ENCODE results near the gene DEAF1.

Gene DEAF1

GRCh38 chr11:721741-722345 is 26.8 kb upstream of the DEAF1 start:
- peak; percentile 21 for DNase-seq

GRCh38 chr11:721247-721740 is 26.3 kb upstream of the DEAF1 start:
- no peak for DNase-seq

DNA sequence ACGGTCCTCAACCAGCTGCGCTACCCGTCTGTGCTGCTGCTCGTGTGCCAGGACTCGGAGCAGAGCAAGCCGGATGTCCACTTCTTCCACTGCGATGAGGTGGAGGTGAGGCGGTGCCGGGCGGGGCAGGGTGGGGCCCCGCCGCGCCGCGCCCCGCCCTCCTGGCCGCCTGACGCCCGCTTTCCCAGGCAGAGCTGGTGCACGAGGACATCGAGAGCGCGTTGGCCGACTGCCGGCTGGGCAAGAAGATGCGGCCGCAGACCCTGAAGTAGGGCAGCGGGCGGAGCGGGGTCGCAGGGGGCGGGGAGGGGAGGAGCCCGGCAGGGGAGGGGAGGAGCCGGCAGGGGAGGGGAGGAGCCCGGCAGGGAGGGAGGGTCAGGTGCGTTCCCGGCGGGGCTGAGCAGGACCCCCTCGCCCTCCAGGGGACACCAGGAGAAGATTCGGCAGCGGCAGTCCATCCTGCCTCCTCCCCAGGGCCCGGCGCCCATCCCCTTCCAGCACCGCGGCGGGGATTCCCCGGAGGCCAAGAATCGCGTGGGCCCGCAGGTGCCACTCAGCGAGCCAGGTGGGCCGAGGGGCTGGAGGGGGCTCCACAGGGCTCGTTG is 25.7 kb upstream of the DEAF1 start:
- DNase-seq = no peak

DNA sequence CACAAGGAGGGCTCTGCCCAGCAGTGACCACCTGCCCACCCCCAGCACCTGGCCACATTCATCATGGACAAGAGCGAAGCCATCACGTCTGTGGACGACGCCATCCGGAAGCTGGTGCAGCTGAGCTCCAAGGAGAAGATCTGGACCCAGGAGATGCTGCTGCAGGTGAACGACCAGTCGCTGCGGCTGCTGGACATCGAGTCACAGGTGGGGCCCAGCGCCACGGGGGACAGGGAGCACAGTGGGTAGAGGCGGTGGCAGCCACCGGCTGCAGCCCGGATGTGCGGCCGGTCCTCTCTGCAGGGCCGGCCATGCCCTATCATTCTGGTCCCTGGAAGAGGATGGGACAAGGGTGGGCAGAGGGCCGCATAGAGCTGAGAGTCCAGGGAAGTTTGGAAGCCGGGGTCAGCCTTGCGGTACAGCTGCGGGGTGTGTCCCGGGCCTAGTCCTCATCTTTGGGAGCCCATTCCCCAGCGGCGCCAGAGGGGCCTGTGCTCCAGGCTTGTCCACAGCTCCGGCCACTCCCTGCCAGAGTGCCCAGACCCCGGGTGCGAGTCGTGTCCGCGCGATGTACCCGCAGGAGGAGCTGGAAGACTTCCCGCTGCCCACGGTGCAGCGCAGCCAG is 25.1 kb upstream of the DEAF1 start:
- no peak for DNase-seq

DNA sequence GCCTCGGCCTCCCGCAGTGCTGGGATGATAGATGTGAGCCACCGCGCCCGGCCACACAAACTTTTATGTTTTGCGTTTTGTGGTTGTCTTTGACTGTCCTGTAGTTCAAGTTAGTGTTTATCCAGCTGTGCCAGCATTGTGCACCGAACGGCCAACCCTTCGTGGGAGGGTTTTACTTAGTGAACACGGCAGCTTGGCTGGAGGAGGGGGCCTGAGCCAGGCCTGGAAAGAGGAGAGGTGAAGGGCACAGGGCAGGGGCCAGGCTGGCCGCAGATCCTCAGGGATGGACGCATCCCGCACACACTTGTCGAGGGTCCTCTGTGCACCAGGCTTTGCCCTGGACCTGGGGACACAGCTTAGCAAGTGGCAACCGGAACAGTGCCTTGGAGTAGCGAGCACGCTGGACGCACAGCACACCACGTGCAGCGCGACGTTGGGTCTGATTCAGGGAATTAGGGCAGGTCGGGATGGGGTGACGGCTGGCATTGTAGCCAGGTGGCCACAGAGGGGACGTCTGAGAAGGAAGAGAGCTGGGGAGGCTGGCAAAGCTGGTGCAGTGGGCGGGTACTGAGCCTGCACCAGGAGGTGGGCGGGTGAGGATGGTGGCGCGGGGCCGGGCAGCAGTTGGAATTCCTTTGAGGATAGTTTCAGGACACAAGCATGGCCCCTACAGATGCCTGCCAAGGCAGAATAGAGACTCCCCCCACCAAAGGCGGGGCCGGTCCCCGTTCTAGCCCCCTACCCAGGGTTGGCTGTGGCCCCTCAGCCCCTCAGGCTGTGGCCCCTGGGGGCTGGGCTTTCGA is 24.4 kb upstream of the DEAF1 start:
- no peak for DNase-seq

- DNase-seq = no peak
Observed at GRCh38 chr11:714436-714835, 19.4 kb upstream of the DEAF1 start.

- no peak for DNase-seq
Observed at GRCh38 chr11:709109-709997, 14.3 kb upstream of the DEAF1 start.

- no peak for DNase-seq
Observed at GRCh38 chr11:708511-708910, 13.5 kb upstream of the DEAF1 start.

DNA sequence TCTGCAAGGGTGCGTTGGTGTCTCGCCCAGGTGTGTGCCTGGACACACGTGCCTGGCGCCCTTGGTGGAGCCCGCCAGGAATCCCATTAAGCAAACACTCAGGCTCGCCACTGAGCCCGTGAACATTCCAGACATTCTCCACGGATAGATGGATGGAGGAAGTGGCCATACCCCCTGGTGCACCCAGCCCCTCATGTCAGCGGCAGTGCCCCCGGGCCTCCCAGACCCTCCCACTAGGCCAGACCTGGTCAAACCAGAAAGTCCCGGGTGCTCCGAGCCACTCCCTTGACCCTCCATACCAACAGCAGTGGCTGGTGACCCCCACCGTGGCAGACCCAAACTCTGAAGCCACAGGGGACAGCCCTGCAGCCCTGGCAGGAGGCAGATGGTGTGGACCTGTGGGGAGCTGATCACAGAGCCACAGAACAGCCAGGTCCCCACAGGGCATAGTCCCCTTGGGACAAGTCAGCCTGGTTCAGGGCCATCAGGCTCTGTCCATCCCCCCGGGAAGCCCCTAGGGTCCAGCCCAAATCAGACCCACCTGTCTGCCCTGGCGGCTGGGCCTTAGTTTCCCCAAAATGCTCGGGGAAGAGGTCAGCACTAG is 12.9 kb upstream of the DEAF1 start:
- no peak for DNase-seq

DNA sequence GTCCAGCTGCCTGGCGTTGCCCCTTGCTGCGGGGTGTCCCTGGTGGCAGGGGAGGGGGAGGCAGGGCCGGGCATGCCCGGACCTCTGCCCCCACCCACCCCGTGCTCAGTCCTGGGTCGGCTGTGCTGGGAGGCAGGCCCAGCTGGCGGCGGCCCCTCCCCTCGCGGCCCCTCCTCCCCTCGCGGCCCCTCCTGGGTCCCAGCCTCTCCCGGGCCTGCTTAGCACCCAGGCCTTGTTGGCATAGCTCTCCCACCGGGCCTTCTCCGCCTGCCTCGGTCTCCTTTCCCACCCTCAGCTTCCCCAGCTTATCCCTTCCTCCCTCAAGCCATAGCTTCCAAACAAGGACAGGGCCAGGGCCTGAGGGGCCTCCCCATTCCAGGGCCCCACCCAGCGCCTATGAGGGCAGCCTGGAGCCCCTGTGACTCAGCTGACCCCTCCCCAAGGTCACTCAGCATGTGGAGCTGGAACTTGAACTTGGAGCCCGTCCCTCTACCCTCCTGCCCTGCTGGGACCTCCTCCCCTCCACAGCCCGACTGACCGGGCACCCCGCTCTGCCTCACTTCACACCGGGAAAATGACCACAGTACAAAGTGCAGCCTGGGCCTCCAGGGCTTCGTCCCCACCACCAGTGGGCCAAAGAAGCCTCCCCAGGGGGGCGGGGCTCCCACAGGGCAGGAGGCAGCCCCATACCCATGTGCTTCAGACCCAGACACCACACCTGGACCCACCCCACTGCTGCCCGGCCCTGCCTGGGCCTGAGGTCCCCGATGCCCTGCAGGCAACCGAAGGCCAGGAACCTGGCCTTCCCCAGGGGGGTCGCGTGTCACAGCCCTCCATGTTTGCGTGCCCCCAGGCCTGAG is 12.2 kb upstream of the DEAF1 start:
- no peak for DNase-seq

DNA sequence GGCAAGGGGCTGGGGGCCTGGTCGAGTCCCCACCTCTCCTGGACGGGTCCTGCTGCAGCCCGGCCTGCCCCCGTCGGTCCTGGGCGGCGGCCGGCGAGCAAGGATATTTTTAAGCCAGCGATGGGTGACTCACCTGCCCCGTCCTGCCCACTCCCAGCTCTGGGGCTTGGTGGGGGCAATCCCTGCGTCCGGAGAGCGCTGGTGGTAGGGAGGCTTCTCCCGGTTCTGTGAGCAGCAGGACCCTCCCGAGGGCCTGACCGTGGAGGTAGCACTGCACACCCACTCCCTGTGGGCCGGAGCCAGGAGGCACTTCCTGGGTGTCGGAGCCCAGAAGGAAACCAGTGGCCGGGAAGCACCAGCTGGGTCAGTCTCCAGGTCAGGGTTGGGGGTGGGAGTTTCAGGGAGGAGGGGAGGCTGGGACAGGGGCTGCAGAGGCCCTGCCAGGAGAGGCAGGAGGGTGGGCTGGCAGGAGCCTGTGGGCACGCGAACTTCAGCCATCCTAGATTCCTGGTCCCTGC is 11.5 kb upstream of the DEAF1 start:
- DNase-seq = no peak

- DNase-seq = no peak
Observed at GRCh38 chr11:705646-706438, 10.8 kb upstream of the DEAF1 start, which contains the start of gene EPS8L2. Gene EPS8L2 (plus strand): TSS chr11:706231. CDS start chr11:709408, 3,177 bp downstream.

GRCh38 chr11:704781-705645 is 10.0 kb upstream of the DEAF1 start:
- DNase-seq = no peak

GRCh38 chr11:704228-704674 is 9.2 kb upstream of the DEAF1 start:
- DNase-seq = no peak

- no peak for DNase-seq
Observed at GRCh38 chr11:703506-703905, 8.5 kb upstream of the DEAF1 start.

- DNase-seq = no peak
Observed at GRCh38 chr11:702462-703461, 7.7 kb upstream of the DEAF1 start.

GRCh38 chr11:701741-702461 is 6.9 kb upstream of the DEAF1 start:
- DNase-seq = no peak
